Adipose tissue (tissue), 3 donors: Measurements from ENCODE around the gene NDUFA7. TPM values are rescaled to one million over a fixed set of nuclear protein-coding genes. Genes with fewer than 3 reads are reported as not detected.
"Not testable (repeated sequence)": the region's sequence is repeated elsewhere in the genome, so short reads cannot be mapped to it uniquely, and the experiment has no call there.

Source experiments
- H3K27ac ChIP-seq: one replicate; pipeline ENCODE4 v1.5.1; 2013; ENCODE audit warnings: low read depth, low read length
- WGBS, 3 donors: extraction: QIAGEN DNeasy Blood & Tissue Kit; methylation state at CpG; one replicate each; pipeline ENCODE4 v1.1.7; 2013; 5-methylcytosine and 5-hydroxymethylcytosine counted together
- polyA plus RNA-seq, 3 donors: library from polyadenylated mRNA; stranded (reverse); fragments of 200-250 nt; gene quantifications; one replicate each; pipeline ENCODE4 v1.2.3, GENCODE V29; 2013
- donor health status: healthy with polysubstance abuse.
- donor health status: Bipolar disorder and iron deficiency.
- donor health status: healthy.

NDUFA7 gene
- polyA plus RNA-seq, 3 donors, result 60.4 to 144 (median 76.1) TPM

- 63 to 75% (median 70%) methylated on average over 17 of the region's 17 CpGs for WGBS, 3 donors
- no peak overlapping the region for H3K27ac ChIP-seq
Observed at GRCh38 chr19:8306235-8307054, 14.7 kb downstream of the NDUFA7 start.

- no peak overlapping the region for H3K27ac ChIP-seq
- 72 to 91% (median 80%) methylated on average over 4 of the region's 4 CpGs for WGBS, 3 donors
Observed at GRCh38 chr19:8305798-8306197, 15.4 kb downstream of the NDUFA7 start.

- WGBS, 3 donors, result 82 to 85% (median 84%) methylated on average over 33 of the region's 33 CpGs
- H3K27ac ChIP-seq, result no peak overlapping the region
Observed at GRCh38 chr19:8304841-8305621, 16.1 kb downstream of the NDUFA7 start.

GRCh38 chr19:8302734-8303133, 18.4 kb downstream of the NDUFA7 start:
- 73 to 79% (median 74%) methylated on average over 7 of the region's 7 CpGs for WGBS, 3 donors
- no peak overlapping the region for H3K27ac ChIP-seq

- WGBS, 3 donors, result 55 to 72% (median 65%) methylated on average over 11 of the region's 11 CpGs
Observed at GRCh38 chr19:8302357-8302691, 18.9 kb downstream of the NDUFA7 start.

GRCh38 chr19:8291337-8291736, 29.8 kb downstream of the NDUFA7 start:
- WGBS, 3 donors, result no CpG with 5 or more reads among the region's 9 CpGs

More at GRCh38 chr19:8302357-8302691, 18.9 kb downstream of the NDUFA7 start:
- no peak overlapping the region for H3K27ac ChIP-seq

GRCh38 chr19:8276508-8276907, 44.7 kb downstream of the NDUFA7 start:
- no CpG with 5 or more reads among the region's 9 CpGs for WGBS, 3 donors
- H3K27ac ChIP-seq, result not testable (repeated sequence)

More at GRCh38 chr19:8291337-8291736, 29.8 kb downstream of the NDUFA7 start:
- H3K27ac ChIP-seq, result not testable (repeated sequence)

GRCh38 chr19:8269724-8270123, 51.5 kb downstream of the NDUFA7 start:
- 84 to 91% (median 87%) methylated on average over 3 of the region's 3 CpGs for WGBS, 3 donors

GRCh38 chr19:8265872-8266271, 55.3 kb downstream of the NDUFA7 start:
- WGBS, 3 donors, result 70 to 82% (median 71%) methylated on average over 3 of the region's 3 CpGs

More at GRCh38 chr19:8269724-8270123, 51.5 kb downstream of the NDUFA7 start:
- no peak overlapping the region for H3K27ac ChIP-seq

GRCh38 chr19:8264248-8264647, 56.9 kb downstream of the NDUFA7 start:
- WGBS, 3 donors, result 87 to 93% (median 92%) methylated on average over 4 of the region's 4 CpGs
- H3K27ac ChIP-seq, result not testable (repeated sequence)

More at GRCh38 chr19:8265872-8266271, 55.3 kb downstream of the NDUFA7 start:
- H3K27ac ChIP-seq, result no peak overlapping the region

GRCh38 chr19:8262431-8262830, 58.7 kb downstream of the NDUFA7 start:
- WGBS, 3 donors, result 93 to 98% (median 95%) methylated on average over 6 of the region's 6 CpGs
- H3K27ac ChIP-seq, result no peak overlapping the region

GRCh38 chr19:8261881-8262280, 59.3 kb downstream of the NDUFA7 start:
- no peak overlapping the region for H3K27ac ChIP-seq
- WGBS, 3 donors, result 91 to 94% (median 91%) methylated on average over 14 of the region's 14 CpGs

GRCh38 chr19:8261347-8261746, 59.8 kb downstream of the NDUFA7 start:
- no peak overlapping the region for H3K27ac ChIP-seq
- 93 to 96% (median 94%) methylated on average over 9 of the region's 9 CpGs for WGBS, 3 donors

Other genes starting within 250 kb of the NDUFA7 start
- gene FBN3, start 171.8 kb downstream of the NDUFA7 start, polyA plus RNA-seq, result under 1 TPM in 2 of 3 donors, not detected in 1; 0.01 to 0.05 TPM
- 10 to 100 TPM; 16.2 to 66.3 (median 23.4) TPM for gene CERS4, start 112.0 kb downstream of the NDUFA7 start, polyA plus RNA-seq
- gene CD320, start 13.0 kb downstream of the NDUFA7 start, polyA plus RNA-seq, result 10 to 100 TPM; 29.4 to 91.2 (median 40.7) TPM
- gene RPS28, start 121 bp upstream of the NDUFA7 start, polyA plus RNA-seq, result 100 to 1,000 TPM; 541 to 965 (median 935) TPM
- 10 to 100 TPM in 2 of 3 donors, 1 to 10 TPM in 1; 5.1 to 31.9 (median 30.5) TPM for gene KANK3, start 21.9 kb upstream of the NDUFA7 start, polyA plus RNA-seq
- 100 to 1,000 TPM in 1 of 3 donors, 10 to 100 TPM in 2; 43.9 to 297 (median 47.8) TPM for gene ANGPTL4, start 42.8 kb upstream of the NDUFA7 start, polyA plus RNA-seq
- gene RAB11B, start 69.0 kb upstream of the NDUFA7 start, polyA plus RNA-seq, result 100 to 1,000 TPM in 1 of 3 donors, 10 to 100 TPM in 2; 80.4 to 105 (median 86.1) TPM
- 10 to 100 TPM; 13.4 to 97.9 (median 58.4) TPM for gene MARCHF2, start 91.9 kb upstream of the NDUFA7 start, polyA plus RNA-seq
- 100 to 1,000 TPM in 2 of 3 donors, 10 to 100 TPM in 1; 83.6 to 182 (median 105) TPM for gene HNRNPM, start 123.6 kb upstream of the NDUFA7 start, polyA plus RNA-seq
- gene PRAM1, start 181.3 kb upstream of the NDUFA7 start, polyA plus RNA-seq, result 1 to 10 TPM in 2 of 3 donors, under 1 TPM in 1; 0.32 to 3.4 (median 1.0) TPM
- gene ZNF414, start 192.8 kb upstream of the NDUFA7 start, polyA plus RNA-seq, result 10 to 100 TPM in 2 of 3 donors, 1 to 10 TPM in 1; 9.2 to 27.3 (median 13.9) TPM